NCI-H2081 treated with DMSO at 0.1 percent for 48 hours (cell line): Measurements from ENCODE around the gene ANGPTL3.
"Not testable (repeated sequence)": the region's sequence is repeated elsewhere in the genome, so short reads cannot be mapped to it uniquely, and the experiment has no call there.

Experiments
- DNase-seq: peaks from one replicate; lab custom pipeline; 2025; lab: John Stamatoyannopoulos, UW

ANGPTL3 gene, protein sequence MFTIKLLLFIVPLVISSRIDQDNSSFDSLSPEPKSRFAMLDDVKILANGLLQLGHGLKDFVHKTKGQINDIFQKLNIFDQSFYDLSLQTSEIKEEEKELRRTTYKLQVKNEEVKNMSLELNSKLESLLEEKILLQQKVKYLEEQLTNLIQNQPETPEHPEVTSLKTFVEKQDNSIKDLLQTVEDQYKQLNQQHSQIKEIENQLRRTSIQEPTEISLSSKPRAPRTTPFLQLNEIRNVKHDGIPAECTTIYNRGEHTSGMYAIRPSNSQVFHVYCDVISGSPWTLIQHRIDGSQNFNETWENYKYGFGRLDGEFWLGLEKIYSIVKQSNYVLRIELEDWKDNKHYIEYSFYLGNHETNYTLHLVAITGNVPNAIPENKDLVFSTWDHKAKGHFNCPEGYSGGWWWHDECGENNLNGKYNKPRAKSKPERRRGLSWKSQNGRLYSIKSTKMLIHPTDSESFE

DNA sequence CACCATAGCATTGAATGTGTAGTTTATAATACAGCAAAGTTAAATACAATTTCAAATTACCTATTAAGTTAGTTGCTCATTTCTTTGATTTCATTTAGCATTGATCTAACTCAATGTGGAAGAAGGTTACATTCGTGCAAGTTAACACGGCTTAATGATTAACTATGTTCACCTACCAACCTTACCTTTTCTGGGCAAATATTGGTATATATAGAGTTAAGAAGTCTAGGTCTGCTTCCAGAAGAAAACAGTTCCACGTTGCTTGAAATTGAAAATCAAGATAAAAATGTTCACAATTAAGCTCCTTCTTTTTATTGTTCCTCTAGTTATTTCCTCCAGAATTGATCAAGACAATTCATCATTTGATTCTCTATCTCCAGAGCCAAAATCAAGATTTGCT is at the start of gene ANGPTL3:
Gene ANGPTL3, plus strand, starts transcription at position 240 of the 400 bp plus-strand sequence. Its CDS starts 47 bp downstream, at position 287.
- DNase-seq: no peak

DNA sequence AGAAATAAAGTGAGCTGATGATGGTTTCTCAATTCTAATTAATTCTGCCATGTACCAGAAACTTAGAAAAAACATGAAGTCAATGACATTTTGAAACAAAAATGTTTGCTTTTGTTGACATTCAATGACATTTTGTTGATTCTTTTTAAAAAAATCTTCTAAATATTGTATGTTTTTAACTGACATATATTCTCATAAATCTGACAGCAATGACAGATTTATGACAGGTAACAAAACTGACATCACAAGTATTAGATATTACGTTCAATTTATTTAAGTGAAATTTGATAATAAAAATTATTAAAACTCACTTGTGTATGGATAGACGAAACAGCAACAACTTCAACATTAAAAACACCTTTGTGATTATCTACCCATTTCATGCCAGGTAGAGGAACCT is 36.0 kb upstream of the ANGPTL3 start:
- DNase-seq: no peak

DNA sequence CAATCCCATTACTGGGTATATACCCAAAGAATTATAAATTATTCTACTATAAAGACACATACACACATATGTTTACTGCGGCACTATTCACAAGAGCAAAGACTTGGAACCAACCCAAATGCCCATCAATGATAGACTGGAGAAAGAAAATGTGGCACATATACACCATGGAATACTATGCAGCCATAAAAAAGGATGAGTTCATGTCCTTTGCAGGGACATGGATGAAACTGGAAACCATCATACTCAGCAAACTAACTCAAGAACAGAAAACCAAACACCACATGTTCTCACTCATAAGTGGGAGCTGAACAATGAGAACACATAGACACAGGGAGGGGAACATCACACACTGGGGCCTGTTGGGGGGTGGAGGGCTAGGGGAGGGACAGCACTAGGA is 30.1 kb upstream of the ANGPTL3 start:
- not testable (repeated sequence) for DNase-seq

DNA sequence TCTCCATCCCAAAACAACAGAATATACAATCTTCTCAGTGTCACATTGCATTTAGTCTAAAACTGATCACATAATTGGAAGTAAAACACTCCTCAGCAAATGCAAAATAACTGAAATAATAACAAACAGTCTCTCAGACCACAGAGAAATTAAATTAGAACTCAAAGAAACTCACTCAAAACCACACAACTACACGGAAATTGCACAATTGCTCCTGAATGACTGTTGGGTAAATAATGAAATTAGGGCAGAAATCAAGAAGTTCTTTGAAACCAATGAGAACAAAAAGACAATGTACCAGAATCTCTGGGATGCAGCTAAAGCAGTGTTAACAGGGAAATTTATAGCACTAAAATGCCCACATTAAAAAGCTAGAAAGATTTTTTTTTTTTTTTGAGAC is 29.4 kb upstream of the ANGPTL3 start:
- not testable (repeated sequence) for DNase-seq

DNA sequence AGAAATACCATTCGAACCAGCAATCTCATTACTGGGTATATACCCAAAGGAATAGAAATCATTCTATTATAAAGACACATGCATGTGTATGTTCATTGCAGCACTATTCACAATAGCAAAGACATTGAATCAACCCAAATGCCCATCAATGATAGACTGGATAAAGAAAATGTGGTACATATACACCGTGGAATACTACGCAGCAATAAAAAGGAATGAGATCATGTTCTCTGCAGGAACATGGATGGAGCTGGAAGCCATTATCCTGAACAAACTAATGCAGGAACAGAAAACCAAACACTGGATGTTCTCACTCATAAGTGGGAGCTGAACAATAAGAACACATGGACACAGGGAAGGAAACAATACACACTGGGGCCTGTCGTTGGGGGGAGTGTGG is 25.8 kb upstream of the ANGPTL3 start:
- DNase-seq: not testable (repeated sequence)

DNA sequence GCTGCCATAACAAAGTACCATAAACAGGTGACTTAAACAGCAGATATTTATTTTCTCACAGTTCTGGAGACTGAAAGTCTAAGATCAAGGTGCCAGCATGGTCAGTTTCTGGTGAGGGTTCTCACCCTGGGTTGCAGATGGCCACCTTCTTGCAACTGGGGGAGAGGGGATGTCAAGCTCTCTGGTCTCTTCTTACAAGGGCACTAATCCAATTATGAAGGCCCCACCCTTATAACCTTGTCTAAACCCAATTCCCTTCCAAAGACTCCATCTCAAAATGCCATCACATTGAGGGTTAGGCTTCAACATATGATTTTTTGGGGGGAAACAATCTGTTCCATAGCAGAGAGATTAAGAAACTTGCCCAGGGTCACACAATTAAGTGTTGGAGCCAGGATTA is 24.8 kb upstream of the ANGPTL3 start:
- no peak for DNase-seq

DNA sequence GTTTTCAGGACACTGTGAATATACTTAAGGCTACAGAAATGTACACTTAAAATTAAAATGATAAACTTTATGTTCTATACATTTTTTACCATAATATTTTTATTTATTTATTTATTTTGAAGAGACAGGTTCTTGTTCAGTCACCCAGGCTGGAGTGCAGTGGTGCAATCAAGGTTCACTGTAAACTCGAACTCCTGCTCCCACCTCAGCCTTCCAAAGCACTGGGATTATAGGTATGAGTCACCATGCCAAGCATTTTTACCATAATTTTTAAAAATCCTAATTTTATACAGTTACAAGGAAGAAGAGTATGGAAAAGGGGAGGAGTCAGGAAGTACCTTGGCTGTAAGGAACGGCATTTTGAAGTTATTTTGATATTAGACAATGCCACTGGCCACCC is 23.6 kb upstream of the ANGPTL3 start:
- no peak for DNase-seq

DNA sequence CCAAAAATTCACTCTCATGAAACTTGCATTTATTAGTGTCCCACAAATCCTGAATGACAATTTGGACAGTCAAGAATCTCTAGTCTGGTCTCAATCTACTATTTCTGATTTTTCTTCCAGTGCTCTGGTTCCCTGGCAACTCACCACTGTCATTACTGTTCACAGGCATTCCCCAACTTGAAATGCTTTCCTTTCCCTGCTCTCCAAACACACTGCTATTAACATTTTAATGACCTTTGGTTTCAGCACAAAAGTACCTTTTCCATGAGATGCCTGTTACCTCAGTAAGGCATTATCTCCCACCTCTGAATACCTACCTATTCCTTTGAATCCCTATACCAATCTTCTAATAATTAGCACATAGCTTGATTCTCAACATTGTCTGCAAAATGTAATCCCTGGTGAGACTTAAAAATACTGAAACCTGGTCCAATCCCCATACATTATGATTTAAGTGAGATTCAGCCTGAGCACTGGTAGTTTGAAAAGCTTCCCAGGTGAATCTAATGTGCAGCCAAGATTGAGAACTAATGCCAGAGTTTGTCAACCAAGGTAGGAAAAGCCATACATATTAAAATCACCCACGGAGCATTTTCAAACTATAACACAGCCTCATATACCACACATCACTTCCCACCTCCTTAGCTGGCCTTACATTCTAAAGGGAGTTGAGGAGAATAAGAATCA is 11.7 kb upstream of the ANGPTL3 start:
- no peak for DNase-seq

DNA sequence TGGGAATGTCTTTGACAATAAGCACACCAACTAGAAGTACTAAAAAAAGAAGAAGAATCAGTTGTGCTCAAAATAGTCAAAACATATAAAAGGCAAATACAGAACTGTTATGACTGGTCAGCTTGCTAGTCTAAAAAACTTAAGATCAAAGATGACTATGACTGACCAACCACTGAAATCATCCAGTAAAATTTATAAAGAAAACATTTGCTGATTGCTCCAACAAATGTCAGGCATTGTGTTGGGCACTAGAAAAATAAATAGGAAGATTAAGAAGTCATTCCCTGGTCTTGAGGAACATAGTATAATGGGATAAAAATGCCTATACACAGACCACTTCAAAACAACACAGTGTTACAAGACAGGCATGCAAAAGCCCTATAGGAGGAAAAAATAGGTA is 9.3 kb upstream of the ANGPTL3 start:
- no peak for DNase-seq

DNA sequence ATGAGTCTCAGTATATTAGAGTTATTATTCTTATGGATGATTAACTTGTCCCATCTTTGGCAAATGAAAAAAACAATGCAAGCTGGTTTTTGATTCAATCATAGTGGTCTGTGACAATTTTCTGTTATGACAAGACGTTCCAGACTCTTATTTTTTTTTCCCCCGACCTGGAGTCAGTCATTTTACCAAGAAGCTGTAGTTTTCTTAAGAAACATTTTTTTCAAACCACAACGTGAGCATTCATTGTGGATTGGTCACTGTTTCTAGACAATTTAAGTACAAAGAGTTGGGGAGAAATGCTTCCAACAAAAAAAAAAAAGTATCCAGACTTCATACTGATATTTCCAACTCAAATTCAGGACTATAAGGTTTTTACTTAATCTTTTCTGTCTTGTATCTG is 8.0 kb upstream of the ANGPTL3 start:
- no peak for DNase-seq

DNA sequence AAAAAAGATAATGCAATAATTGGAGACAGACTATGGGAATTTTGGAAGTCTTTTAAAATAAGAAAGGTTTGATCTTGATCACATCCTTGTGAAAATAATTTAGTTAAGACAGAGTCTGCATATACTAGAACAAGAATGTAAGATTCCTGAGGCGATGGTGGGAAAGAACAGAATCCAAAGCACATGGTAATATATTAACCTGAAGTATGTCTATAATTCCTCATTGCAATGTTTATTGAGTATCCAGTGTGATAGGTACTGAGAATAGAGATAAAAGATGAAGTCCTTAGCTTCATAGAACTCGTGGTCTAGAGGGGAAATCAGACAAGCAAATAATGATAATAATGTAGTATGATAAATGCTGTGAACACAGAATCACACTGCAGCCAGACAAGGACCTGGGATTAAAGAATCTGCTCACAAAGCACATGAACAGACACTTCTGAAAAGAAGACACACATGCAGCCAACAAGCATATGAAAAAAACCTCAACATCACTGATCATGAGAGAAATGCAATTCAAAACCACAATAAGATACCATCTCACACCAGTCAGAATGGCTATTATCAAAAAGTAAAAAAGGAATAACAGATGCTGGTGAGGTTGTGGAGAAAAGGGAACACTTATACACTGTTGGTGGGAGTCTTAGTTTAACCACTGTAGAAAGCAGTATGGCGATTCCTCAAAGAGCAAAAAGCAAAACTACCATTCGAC is 6.9 kb upstream of the ANGPTL3 start:
- DNase-seq: no peak

DNA sequence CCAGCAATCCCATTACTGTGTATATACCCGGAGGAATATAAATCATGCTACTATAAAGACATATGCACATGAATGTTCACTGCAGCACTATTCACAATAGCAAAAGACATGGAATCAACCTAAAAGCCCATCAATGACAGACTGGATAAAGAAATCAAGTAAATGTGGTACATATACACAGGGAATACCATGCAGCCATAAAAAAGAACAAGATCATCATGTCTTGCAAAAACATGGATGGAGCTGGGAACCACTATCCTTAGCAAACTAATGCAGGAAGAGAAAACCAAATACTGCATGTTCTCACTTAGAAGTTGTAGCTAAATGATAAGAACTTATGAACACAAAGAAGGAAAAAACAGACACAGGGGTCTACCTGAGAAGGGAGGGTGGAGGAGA is 6.4 kb upstream of the ANGPTL3 start:
- DNase-seq: no peak

DNA sequence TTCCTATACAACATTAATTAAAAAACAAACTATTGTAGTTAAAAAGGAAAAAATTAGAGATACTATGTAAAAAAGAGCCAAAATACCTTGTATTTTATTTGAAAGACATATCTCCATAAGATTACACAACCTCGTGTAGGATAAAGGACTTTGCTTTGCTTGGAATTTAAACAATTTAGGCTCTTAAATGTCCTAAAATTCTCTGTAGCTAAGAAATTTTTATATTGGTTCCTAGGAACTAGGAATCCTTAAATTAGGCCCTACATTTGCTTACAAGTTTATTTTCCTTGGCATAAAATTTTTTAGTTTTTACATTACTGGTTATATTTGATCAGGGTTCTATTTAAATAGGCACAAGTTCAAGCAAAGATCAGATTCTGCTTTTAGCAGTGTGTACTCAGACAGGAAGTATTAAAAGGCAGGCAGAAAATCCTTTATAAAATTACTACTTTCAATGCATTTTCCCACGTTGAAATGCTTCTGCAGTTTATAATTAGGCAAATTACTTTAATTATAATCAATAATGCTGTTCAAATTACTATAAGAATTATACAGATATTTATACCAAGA is 3.4 kb upstream of the ANGPTL3 start:
- no peak for DNase-seq

DNA sequence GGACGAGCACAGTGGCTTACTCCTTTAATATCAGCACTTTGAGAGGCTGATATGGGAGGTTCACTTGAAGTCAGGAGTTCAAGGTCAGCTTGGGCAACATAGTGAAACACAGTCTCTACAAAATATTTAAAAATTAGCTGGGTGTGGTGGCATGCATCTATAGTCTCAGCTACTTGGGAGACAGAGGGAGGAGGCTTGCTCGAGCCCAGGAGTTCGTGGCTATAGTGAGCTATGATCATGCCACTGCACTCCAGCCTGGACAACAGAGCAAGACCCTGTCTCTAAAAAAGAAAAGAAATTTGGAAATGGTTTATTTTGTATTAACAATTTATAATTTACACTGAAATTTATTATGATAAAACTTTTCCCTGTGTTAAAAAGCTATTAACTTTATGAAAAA is 1.7 kb upstream of the ANGPTL3 start:
- DNase-seq: no peak

DNA sequence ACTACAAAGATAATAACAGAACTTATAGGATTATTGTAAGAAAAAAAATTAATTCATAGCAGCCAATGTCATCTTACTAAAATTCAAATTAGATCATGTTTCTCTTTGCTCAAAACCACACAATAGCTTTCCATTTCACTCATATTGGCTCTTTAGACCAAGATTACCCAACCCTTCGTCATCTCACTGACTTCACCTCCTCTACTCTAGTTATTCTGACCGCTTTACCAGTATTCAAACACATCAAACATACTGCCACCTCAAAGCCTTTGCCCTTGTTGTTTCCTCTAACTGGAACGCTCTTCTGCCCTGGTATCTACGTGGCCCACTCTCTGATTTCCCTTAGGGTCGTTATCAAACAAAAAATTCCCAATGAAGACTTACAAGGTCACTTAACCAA is 1.7 kb downstream of the ANGPTL3 start:
- no peak for DNase-seq

DNA sequence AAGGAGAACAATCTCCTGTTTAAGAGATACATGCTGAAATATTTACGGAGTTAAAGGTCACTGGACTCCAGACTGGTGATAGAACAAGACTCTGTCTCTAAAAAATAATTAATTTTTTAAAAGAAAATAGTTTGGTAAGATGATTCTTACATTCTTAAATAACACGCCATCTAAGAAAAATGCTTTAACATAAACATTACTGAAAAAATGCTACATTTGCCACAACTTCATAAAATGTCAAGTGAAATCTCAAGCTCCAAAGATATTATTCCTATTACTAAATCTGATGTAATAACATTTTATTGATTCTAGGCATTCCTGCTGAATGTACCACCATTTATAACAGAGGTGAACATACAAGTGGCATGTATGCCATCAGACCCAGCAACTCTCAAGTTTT is 4.1 kb downstream of the ANGPTL3 start:
- DNase-seq: no peak

DNA sequence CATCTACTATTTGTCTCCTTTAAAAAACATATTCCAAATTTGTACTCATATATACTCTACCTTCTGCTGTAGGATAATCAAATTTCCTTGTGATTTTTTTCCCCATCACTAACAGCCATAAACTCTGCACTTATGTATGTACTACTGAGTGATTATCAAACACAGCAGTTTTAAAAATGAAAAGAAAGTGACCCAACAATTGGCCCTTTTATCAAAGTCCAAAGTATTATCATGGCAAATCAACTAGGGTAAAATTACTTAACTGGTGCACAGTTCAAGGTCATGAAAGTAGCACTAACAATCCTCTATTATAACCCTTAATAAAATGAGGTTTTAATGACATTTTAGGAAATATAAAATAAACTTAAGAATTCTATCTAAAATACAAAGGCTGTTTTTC is 11.6 kb downstream of the ANGPTL3 start:
- no peak for DNase-seq

DNA sequence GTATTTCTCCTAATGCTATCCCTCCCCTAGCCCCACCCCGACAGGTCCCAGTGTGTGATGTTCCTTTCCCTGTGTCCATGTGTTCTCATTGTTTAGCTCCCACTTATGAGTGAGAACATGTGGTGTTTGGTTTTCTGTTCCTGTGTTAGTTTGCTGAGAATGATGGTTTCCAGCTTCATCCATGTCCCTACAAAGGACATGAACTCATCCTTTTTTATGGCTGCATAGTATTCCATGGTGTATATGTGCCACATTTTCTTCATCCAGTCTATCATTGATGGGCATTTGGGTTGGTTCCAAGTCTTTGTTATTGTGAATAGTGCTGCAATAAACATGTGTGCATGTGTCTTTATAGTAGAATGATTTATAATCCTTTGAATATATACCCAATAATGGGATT is 13.3 kb downstream of the ANGPTL3 start:
- not testable (repeated sequence) for DNase-seq

DNA sequence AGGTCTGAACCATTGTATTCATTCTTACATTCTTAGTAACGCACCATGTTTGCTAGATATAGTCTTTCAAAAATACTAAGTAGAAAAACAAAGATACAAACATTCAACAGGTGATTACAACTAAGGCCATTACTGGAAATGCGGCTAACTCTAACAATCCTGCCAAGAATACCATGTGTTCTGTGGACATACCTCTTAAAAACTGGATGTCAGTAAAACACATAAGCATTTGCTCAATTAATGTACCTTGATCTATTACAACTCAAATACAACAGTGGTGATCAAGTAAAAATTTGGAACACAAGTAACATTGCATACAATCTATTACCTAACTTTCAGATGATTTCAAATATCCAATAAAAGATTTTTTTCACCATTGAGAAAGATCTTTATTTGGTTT is 15.4 kb downstream of the ANGPTL3 start:
- no peak for DNase-seq

DNA sequence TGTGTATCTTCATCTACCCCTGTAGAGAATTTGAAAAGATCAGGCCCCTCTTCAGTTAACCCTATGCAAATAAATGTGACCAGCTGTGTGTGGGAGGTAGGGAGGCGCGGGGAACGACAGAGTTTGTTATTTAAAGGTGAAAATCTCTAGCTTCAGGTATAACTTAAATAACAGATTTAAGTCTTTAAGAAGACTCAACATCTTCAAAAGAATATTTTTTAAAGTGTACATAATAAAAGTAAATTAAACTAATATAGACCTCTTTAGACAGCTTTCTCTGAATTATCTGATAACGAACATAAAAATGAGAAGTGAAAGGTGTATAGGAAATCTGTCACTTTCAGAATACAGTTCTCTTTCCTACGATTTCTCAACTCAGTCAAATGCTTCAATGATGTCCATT is 16.0 kb downstream of the ANGPTL3 start:
- no peak for DNase-seq

DNA sequence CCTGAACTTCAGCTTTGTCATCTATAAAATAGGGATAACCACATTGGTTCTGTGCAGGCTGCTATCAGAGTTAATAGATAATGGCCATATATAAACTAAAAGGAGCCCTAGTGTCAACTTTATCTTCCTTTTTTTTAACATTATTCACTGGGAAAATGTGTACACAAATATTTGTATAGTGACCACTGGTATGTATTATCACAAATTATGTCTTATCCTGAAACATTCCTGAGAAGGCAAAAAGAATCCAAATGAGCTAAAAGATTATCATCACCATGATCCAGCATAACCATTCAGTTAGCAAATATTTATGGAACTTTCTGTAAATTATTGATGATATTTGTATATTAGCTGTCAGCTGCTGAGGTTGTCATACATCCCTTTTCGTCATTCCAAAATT is 16.6 kb downstream of the ANGPTL3 start:
- no peak for DNase-seq

DNA sequence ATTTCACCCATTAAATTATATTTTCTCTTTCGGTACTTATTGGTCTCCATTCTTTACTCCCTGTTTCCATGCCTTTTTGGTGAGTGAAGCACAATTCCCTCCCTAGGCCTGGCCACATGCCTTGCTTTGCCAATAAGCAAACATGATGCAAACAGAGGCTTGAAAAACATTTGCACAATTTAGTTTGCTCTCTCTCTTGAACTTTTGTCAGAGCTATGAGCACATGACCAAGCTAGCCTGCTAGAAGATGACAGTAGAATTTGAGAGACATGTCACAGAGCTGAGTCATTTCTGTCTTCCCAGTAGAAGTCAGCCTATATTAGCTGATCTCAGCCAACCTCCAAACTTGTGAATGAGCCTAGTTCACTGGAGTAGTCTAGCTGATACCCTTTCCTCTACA is 24.6 kb downstream of the ANGPTL3 start:
- no peak for DNase-seq

DNA sequence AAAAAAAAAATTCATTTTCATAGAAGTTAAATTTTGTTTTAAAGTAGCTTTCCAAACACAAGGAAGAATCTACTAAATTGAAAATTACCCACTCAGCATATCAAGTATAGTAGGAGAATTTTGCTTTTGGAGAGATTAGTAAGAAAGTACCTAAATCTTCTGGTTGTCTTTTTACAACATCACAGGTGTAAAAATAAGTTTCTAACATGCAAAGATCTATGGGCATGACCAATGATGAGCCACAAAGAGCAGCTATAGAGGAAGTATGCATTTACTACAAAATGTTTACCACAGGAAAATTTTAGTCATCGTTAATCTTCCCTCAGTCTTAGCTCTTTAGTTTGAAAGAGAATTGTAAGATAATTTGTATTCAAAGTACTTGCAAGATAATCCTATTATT is 28.1 kb downstream of the ANGPTL3 start:
- DNase-seq: no peak
